Bronchial epithelial cell (primary cell): ENCODE results near the gene GCNT4. TPM values are rescaled to one million over a fixed set of nuclear protein-coding genes. Genes with fewer than 3 reads are reported as not detected.
A peak's percentile ranks its signal among the peaks of the same experiment; 100 is the strongest.

Source experiments
- DNase-seq: peaks from one replicate; pipeline ENCODE4 v3.0.0-alpha.2; 2010; ENCODE audit warnings: low read depth
- FAIRE-seq: peaks from 2 replicates; lab custom pipeline; 2011; peaks lifted over from hg19 to GRCh38; lab: Jason Lieb, UNC
- H3K27me3 ChIP-seq: 2 replicates; pipeline ENCODE4 v1.5.1; 2011; ENCODE audit warnings: low read length; ENCODE audit not compliant: control insufficient read depth, insufficient read depth
- H3K36me3 ChIP-seq: 2 replicates; pipeline ENCODE4 v1.5.1; 2011; ENCODE audit warnings: low read length; ENCODE audit not compliant: control insufficient read depth, insufficient read depth
- H3K4me3 ChIP-seq: 2 replicates; pipeline ENCODE4 v1.5.1; 2011; ENCODE audit warnings: mild to moderate bottlenecking, low read depth, low read length, control low read depth
- CTCF ChIP-seq: IDR thresholded peaks from 2 replicates; pipeline ENCODE4 v1.5.1; 2011; ENCODE audit warnings: mild to moderate bottlenecking, moderate library complexity, low read length, control low read depth, inconsistent platforms; ENCODE audit not compliant: insufficient read depth, severe bottlenecking
- total RNA-seq: library from RNA; depleted of rRNA; stranded (reverse); fragments of >200 nt; gene quantifications from 2 replicates; pipeline ENCODE4 v1.2.1, GENCODE V29; 2014

The GCNT4 gene
- total RNA-seq, 1 donor from 2014 or later, result 2.9 TPM

DNA sequence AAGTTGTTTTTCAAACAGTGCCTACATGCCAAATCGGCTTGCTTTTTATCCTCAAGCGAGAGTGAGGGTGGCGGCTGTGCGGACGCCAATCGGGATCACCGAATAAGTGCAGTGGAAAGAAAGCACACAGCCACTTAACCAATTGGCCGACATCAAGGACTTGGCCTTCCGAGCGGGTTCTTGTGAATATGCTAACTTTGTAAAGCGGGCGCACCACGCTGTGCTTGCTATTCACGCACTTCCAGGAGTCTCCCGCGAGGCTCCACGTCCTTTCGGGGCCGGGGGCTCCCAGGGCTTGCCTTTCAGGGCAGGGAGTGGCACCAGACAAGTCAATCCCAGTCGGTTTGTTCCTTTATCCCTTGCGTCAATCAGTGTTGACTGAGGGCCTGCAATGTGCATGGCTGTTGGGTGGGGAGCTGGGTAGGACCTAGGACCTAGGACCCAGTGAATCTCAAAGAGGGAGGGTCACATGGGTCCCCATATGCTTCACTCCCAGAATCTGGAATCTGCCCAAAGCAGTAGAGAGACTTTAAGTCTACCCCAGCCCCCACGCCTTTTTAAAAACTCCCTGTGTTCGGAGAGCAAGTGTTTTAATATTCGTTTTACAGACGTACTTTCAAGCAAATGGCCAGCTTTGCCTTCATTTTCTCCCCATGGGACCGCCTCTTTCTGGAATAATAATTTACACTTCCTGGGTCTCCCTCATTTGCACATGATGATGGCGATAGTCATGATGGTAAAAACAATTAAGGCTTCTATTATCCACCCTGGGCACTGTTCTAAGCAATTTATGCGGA is 2.0 kb upstream of the GCNT4 start:
- no peaks in the 10 kb centered on the region for H3K27me3 ChIP-seq
- no peak for TF ChIP-seq CTCF
- H3K36me3 ChIP-seq, result no peaks in the 10 kb centered on the region
- H3K4me3 ChIP-seq, result peak overlapping the region; percentile 74
- FAIRE-seq, result no peak
- DNase-seq, result peak; percentile 37

- Histone ChIP-seq H3K27me3 (no peaks in the 10 kb centered on the region), H3K36me3 (peaks cover under 1% of the 10 kb centered on the region), H3K4me3 (peak overlapping the region; percentile 74)
- FAIRE-seq, result no peak
- DNase-seq, result peak; percentile 87
- peak; percentile 32 for TF ChIP-seq CTCF
These were observed 1.2 kb upstream of the GCNT4 start for GRCh38 chr5:75053304-75054133.

DNA sequence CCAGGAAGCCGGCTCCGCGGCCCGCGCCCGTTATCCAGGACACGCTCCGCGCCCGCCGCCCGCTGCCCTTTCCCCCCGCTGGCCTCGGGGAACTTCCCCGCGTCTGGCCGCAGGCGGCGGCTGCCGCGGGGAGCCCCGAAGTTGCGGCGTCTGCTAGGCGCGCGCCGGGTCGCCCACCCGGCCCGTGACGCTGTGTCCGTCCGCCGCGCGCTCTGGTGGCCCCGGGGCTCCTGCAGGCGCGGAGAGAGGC is 621 bp upstream of the GCNT4 start:
- TF ChIP-seq CTCF, result no peak
- Histone ChIP-seq H3K36me3 (peaks cover 1% of the 10 kb centered on the region), H3K27me3 (no peaks in the 10 kb centered on the region), H3K4me3 (peak overlapping the region; percentile 74)
- FAIRE-seq (no peak), DNase-seq (no peak)

GRCh38 chr5:75051217-75051751 is 1.1 kb downstream of the GCNT4 start:
- TF ChIP-seq CTCF, result no peak
- H3K4me3 ChIP-seq, result no peak overlapping the region
- H3K36me3 ChIP-seq, result peaks cover 1% of the 10 kb centered on the region
- no peak for DNase-seq
- no peak for FAIRE-seq
- H3K27me3 ChIP-seq, result no peaks in the 10 kb centered on the region

DNA sequence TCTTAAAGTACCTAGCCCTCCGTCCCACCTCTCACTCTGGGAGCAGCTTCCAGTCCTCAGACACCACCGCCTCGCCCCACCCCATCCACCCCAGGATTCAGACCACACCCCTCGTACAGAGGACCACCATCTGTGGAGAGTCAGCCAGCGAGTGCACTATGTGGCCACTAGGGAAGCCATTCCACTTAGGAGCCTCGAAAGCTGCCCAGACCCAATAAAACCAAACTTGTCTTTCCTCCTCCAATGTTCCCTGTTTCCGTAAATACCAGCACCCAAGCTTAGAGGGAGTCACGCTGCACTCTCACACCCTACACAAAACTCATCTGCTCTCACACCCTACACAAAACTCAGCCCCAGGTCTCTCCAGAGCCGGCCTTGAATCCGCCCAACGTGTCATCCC is 1.9 kb downstream of the GCNT4 start:
- FAIRE-seq (no peak), DNase-seq (no peak)
- H3K36me3 ChIP-seq, result peaks cover 1% of the 10 kb centered on the region
- peak; percentile 57 for TF ChIP-seq CTCF
- no peak overlapping the region for H3K4me3 ChIP-seq
- H3K27me3 ChIP-seq, result no peaks in the 10 kb centered on the region
